NCI-H2107 treated with DMSO at 0.1 percent for 48 hours (cell line): ENCODE results near the gene CCDC192.

ENCODE experiments used
- DNase-seq: peaks from one replicate; lab custom pipeline; 2025; ENCODE audit not compliant: unreplicated experiment; lab: John Stamatoyannopoulos, UW

CCDC192 gene

GRCh38 chr5:127916885-127917573 is 213.8 kb downstream of the CCDC192 start:
- DNase-seq, result no peak

DNA sequence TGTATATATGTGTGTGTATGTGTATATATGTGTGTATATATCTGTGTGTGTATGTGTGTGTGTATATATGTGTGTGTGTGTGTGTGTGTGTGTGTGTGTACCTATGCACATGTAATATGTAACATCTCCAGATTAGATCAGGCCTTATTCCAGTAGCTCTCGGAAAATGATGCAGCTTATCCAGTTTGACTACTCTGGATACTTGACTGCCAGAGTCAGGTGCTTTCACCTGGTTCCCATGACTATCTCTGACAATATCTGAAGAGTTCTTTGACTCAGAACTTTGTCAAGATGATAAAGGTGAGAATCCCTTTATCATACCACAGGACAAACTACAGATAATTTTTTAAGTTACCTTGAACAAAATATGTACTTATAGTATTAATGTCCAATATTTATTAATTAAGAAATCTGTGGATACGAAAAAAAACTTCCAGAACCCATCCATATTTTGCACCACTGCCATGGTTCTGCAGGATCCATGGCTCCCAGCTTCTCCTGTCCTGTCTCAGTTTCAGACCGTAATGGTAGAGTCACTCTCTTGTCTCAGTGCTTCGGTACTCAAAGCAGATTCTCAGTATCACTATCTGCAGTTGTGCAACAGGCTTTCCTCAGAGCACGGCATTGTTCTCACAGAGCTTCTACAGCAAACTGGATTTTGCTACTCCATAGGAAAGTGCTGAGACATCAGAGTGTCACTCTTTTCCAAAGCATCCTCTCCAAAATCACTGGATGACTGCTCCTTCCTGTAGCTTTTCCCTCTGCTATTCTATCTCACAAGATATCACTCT is 216.0 kb downstream of the CCDC192 start:
- DNase-seq, result no peak

DNA sequence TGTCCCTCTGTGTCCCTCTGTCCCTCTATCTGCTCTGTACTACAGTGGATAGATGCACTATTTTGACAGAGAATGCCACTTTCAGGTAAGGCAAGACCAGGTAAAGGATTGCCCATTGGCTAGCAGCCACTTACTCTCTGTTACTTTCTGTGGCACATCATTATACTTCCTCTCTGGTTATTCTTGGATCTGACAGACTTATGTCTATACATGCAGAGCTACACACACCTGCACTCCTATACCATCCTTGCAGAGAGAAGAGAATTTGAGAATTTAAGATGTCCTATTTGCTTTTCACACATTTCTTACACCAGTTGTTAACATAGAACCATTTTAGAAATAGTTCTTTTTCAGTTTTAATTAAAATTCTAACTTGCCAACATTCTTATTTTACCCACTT is 216.6 kb downstream of the CCDC192 start:
- DNase-seq, result no peak

GRCh38 chr5:127920936-127921335 is 217.7 kb downstream of the CCDC192 start:
- DNase-seq, result no peak

- DNase-seq, result no peak
Measured at GRCh38 chr5:127922603-127923002, 219.4 kb downstream of the CCDC192 start.

DNA sequence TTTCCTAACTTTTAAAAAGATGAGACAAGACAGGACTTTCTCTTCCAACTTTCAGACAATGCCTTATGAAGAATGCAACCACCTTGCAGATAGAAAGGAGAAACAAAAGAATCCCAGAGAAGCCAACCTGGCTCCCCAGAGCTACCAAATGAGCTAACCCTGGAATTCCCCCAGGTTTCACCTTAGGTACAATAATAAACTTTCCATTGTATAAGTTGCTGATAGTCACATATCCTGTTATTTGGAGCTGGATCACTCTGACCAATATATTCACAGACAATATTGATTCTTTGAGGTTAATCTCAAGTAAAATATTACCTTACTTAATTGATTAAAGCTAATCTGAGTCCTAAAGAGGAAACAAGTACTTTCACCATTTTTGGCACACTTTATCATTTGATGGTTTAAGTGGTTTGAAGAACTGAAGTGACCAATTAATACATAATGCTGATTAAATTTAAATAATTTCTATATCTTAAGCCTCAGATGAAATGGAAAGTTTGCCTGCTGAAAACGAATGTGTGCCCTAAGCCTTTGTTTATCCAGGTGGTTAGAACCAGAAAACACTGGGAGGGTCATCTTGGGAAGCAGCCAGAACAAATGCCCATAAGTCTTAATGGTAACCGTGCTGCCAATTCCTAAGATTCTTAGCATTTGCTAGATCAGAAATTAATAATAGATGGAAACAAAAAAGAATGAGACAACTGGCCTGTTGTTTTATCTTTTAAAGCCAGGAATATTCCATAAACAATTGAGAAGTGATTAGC is 220.8 kb downstream of the CCDC192 start:
- no peak for DNase-seq

DNA sequence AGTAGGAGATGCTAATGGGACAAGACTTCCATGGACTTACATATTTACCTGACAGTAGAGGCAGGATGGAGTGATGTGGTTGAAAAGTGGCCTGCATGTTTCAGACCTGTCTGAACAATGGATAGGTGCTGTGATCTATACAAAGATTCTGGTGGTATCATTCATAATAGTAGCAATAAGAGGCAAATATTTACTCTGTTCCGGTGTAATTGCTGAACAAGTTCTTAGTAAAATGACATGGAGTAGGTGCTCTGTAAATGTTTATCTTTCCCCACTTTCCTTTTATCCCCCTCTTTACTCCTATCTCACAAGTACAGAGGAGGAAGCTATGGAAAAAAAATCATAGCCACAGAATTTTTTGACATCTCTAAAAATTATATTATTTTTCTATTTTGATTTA is 221.4 kb downstream of the CCDC192 start:
- DNase-seq, result no peak

GRCh38 chr5:127925916-127926315 is 222.7 kb downstream of the CCDC192 start:
- no peak for DNase-seq

DNA sequence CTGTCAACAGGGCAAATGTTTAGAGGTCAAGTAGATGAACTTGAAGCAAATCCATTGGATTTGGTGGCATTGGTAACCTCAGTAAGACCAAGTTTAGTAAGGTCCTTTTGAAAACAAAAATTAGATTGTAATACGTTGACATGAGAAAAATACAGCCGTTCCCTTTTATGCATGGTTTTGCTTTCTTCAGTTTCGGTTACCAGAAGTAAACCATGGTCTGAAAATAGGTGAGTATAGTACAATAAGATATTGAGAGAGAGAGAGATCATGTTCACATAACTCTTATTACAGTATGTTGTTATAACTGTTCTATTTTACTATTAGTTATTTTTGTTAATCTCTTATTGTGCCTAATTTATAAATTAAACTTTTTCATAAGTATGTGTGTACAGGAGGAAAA is 223.8 kb downstream of the CCDC192 start:
- no peak for DNase-seq

DNA sequence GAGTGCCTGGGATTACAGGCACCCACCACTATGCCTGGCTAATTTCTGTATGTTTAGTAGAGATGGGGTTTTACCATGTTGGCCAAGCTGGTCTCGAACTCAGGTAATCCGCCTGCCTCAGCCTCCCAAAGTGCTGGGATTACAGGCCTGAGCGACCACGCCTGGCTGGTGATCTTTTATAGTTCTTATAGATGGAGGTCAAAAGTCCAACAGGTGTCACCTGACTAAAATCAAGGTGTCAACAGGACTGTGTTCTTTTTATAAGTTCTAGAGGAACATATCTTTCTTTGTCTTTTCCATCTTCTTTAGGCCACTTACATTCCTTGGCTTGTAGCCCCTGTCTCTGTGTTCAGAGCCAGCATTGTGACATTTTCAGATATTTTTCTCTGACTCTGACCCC is 224.9 kb downstream of the CCDC192 start:
- DNase-seq, result no peak

DNA sequence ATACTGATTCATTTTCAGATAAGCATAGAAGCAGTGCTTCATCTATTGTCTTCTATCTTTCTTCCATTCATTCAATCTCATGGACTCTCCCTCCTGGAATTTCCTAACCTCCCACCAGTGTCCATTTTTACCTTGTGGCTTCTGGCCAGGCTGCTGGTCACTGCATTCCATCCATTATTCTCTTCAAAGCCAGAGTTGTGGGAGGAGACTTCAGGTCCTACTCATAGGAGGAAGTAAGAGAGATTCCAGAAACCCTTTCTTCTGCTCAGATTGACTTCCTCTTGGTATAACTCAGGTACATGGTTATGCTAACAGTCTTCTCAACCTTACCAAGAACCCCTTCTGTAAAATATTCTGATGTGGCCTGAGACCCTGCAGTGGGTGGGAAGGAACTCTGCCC is 227.1 kb downstream of the CCDC192 start:
- no peak for DNase-seq

- DNase-seq, result no peak
Measured at GRCh38 chr5:127931396-127931795, 228.2 kb downstream of the CCDC192 start.

- DNase-seq, result no peak
Measured at GRCh38 chr5:127933348-127933747, 230.2 kb downstream of the CCDC192 start.

DNA sequence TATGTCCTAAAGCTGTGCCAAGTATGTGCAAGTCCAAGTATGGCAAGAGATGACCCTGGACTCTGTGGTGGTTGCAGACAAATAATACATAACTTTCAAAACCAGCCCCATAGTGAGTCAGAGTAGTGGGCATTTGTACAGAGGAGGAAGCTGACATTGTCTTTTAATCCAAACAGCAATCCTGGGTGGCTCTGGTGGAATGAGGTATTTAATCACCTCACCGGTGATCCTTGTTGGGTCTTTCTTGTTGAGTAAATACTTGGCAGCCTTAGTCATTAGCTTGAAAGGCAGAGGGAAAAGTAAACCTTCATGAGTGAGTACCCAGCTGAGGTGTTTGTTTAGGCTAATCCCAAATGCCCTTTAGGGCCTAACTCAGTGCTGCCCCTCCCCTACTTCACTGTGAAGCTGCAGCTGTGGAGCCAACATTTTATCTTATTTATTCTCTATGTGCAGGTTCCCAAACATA is 231.6 kb downstream of the CCDC192 start:
- DNase-seq, result peak; percentile 14

GRCh38 chr5:127935398-127935797 is 232.2 kb downstream of the CCDC192 start:
- no peak for DNase-seq

GRCh38 chr5:127936439-127936972 is 233.3 kb downstream of the CCDC192 start:
- no peak for DNase-seq

DNA sequence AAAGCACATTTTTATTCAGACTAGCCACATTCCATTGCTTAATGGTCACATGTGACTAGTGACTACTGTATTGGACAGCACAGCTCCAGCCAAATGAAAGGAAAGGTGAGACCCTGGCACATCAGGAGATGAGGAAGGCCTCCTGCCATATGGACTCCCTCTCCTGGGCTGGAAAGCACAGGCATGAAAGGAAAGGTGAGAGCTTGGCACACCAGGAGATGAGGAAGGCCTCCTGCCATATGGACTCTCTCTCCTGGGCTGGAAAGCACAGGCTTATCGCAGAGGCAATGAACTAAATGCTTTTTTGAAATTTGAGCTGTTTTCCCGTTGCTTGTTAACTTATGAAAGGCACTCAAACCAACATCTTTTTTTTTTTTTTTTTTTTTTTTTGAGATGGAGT is 235.6 kb downstream of the CCDC192 start:
- DNase-seq, result peak; percentile 26

DNA sequence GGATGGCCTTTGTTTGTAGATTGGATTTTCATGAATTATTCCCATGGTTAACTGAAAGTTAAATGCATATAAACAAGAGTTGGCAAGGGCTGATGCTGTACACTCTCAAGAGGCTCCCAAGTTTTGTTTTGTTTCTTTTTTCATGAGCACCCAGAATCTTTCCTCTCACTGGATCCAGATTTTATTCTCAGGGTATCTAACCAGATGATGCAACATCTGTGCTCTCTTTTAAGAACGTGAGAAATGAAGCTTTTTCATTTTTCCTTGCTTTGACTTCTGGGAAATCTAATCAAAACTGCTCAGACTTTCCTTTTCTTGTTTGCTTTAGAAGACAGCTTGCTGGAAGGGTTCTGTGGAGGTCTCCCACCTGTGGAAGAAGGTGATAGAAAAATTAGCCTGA is 237.7 kb downstream of the CCDC192 start:
- no peak for DNase-seq

DNA sequence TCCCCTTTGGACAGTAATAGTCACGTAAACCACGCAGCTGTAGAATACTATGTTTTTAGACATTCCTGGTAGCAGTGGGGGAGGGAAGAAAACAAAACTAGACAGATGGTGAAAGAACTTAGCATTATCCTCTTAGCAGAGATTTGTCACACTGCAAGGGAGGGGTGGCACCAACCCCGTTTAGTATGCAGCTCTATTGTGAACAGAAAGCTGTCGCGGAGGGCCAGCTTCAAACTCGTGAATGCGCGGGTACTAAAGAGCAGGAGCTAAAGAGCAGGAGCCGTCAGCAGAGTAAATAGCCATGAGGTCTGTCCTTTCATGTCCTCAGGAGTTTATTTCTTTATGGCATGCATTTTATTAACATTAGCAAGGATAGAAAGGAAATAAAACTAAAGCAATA is 238.5 kb downstream of the CCDC192 start:
- DNase-seq, result peak; percentile 45

- DNase-seq, result peak; percentile 59
Measured at GRCh38 chr5:127942246-127943060, 239.3 kb downstream of the CCDC192 start.

- no peak for DNase-seq
Measured at GRCh38 chr5:127943061-127943371, 239.8 kb downstream of the CCDC192 start.
